VCaP (cell line): Measurements from ENCODE around the gene WIPI1.
A peak's percentile ranks its signal among the peaks of the same experiment; 100 is the strongest.
"Not testable (repeated sequence)": the region's sequence is repeated elsewhere in the genome, so short reads cannot be mapped to it uniquely, and the experiment has no call there.

Experiments used
- H3K27ac ChIP-seq: fragments of 450-650 bp; 2 replicates; pipeline ENCODE4 v1.5.1; 2017
- TF ChIP-seq, protein P1 (sequence below): fragments of 450-650 bp; conservative IDR thresholded peaks from 2 replicates; pipeline ENCODE4 v1.5.1; 2017; ENCODE audit warnings: mild to moderate bottlenecking, moderate library complexity

The WIPI1 gene

DNA sequence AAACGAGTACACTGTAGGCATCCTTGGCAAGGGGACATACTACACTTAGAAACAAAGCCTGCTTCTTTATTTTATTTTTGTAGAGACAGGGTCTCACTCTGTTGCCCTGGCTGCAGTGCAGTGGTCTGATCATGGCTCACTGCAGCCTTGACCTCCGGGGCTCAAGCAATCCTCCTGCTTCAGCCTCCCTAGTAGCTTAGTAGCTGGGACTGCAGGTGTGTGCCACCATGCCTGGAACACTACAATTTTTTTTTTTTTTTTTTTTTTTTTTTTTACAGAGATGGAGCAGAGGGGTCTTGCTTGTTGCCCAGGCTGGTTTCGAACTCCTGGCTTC, 78.2 kb downstream of the WIPI1 start:
- peak overlapping the region; percentile 98 for H3K27ac ChIP-seq
- TF ChIP-seq, protein P1, sequence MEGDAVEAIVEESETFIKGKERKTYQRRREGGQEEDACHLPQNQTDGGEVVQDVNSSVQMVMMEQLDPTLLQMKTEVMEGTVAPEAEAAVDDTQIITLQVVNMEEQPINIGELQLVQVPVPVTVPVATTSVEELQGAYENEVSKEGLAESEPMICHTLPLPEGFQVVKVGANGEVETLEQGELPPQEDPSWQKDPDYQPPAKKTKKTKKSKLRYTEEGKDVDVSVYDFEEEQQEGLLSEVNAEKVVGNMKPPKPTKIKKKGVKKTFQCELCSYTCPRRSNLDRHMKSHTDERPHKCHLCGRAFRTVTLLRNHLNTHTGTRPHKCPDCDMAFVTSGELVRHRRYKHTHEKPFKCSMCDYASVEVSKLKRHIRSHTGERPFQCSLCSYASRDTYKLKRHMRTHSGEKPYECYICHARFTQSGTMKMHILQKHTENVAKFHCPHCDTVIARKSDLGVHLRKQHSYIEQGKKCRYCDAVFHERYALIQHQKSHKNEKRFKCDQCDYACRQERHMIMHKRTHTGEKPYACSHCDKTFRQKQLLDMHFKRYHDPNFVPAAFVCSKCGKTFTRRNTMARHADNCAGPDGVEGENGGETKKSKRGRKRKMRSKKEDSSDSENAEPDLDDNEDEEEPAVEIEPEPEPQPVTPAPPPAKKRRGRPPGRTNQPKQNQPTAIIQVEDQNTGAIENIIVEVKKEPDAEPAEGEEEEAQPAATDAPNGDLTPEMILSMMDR: no peak

DNA sequence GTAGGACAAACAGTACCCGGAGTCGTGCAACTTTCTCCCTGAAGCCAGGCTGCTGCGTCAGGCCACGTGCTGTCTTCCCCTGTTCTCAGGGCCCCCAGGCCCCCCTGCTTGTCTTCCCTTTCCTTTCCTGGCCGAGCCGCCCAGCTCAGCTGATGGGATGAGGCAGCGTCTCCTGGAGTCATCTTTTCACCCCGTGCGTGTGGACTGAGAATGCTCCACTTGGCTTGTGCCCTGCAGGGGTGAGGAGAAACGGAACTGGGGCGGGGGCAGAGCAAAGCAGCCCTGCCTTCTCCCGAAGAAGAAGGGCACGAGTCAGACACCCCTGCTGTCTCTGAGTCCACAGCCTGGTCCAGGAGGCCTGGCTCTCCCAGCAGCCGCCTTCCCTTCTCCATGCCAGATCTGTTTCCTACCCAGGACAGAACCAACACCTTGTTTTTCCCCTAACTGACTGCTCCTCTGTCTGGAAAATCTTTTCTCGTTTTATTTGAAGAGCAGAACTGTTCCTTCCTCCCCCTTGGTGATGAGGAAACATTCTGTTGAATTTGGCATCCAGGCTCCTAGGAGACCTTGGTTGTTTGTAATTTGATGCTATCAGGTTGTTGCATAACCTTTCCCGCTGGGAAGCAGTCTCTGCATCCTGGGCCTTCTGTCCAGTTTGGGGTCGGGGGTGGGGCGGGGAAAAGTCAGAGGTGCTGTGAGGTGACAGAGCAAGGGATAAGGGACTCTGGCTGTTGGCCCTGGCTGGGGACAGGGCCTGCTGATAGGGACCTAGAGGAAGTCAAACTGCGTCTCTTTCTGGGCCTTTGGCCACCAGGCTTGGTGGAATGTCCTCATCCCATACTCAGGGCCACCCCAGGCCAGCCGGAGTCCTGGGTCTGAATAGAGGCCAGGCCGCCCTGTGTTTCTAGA, 78.8 kb downstream of the WIPI1 start:
- TF ChIP-seq, protein P1: no peak
- H3K27ac ChIP-seq: peak overlapping the region; percentile 98

DNA sequence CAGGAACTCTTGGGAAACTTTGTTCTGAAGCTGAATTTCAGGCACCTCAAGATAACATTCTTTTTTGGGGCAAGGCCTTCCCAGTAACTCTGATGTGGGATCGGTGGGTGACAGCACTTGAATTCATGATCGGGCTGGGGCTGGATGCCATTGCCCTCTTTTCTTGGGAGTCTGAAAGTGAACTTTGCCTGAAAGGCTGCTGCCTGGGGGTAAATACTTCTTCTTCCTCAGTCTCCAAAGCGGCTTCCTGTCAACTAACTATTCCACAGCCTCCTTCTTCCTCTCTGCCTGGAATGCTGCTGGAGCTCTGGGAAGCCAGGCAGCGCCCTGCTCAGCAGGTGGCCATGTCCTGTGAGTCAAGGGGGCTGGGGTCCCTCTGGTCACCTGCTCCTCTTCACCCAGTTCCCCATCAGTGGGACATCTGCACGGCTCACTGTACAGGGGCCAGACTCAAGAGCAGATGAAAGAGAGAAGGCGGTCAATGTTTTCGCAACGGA, 79.5 kb downstream of the WIPI1 start:
- TF ChIP-seq, protein P1: no peak
- H3K27ac ChIP-seq: peak overlapping the region; percentile 98

DNA sequence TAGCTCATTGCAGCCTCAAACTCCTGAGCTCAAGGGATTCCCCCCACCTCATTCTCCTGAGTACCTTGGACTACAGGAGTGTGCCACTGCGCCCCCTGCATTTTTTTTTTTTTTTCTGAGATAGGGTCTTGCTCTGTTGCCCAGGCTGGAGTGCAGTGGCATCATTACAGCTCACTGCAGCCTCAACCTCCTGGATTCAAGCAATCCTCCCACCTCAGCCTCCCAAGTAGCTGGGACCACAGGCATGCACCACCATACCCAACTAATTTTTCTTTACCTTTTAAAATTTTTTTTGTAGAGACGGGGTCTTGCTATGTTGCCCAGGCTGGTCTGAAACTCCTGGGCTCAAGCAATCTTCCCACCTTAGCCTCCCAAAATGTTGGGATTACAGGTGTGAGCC, 81.1 kb downstream of the WIPI1 start:
- H3K27ac ChIP-seq: not testable (repeated sequence)

DNA sequence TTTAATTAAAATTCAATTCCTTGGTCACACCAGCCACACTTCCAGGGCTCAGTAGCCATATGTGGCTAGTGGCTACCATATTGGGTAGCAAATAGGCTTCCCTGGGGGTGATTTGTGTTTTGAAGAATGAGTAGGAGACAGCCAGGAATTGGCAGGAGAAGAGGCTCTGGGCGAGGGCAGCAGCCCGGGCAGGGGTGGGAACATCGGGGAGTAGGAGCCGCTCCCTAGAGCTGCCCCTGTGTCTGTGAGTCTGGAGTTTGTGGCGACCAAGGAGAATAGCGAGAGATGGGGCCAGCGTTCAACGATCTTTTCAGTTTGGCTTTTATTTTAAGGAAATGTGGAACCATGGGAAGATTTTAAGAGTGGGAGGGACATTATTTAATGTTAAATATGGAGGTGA, 81.7 kb downstream of the WIPI1 start:
- H3K27ac ChIP-seq: no peak overlapping the region
- TF ChIP-seq, protein P1: no peak
